ENCODE data around the gene MTM1. TPM values are rescaled to one million over a fixed set of nuclear protein-coding genes. Genes with fewer than 3 reads are reported as not detected.

MTM1 gene
- total and polyA plus RNA-seq, 8 donors: 1.1 to 10.2 (median 4.2) TPM

GRCh38 chrX:150605603-150606002 is 37.2 kb downstream of the MTM1 start:
- Histone ChIP-seq H3K9me3 (no peaks in the 10 kb centered on the region), H3K27me3 (no peaks in the 10 kb centered on the region), H3K4me3 (no peak overlapping the region), H3K36me3 (no peaks in the 10 kb centered on the region), H3K27ac (no peak overlapping the region), H3K4me1 (no peaks in the 10 kb centered on the region)
- no peak for ATAC-seq
- DNase-seq: no peak
- TF ChIP-seq, protein P1, sequence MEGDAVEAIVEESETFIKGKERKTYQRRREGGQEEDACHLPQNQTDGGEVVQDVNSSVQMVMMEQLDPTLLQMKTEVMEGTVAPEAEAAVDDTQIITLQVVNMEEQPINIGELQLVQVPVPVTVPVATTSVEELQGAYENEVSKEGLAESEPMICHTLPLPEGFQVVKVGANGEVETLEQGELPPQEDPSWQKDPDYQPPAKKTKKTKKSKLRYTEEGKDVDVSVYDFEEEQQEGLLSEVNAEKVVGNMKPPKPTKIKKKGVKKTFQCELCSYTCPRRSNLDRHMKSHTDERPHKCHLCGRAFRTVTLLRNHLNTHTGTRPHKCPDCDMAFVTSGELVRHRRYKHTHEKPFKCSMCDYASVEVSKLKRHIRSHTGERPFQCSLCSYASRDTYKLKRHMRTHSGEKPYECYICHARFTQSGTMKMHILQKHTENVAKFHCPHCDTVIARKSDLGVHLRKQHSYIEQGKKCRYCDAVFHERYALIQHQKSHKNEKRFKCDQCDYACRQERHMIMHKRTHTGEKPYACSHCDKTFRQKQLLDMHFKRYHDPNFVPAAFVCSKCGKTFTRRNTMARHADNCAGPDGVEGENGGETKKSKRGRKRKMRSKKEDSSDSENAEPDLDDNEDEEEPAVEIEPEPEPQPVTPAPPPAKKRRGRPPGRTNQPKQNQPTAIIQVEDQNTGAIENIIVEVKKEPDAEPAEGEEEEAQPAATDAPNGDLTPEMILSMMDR (IDR thresholded peaks at IDR 0.05): no peak
- FAIRE-seq: no peak
- 30 to 42% methylated on average over 2 of the region's 2 CpGs for WGBS, 2 donors
- intact Hi-C loops (cut with DNase I): no loop called here

GRCh38 chrX:150607201-150607600 is 38.8 kb downstream of the MTM1 start:
- FAIRE-seq (no peak), DNase-seq (no peak), ATAC-seq (peak in 1 of 4 donors; percentile 27)
- intact Hi-C loops (cut with DNase I): no loop called here
- H3K4me3 ChIP-seq: no peak overlapping the region
- H3K27ac ChIP-seq: no peak overlapping the region
- H3K4me1 ChIP-seq: no peaks in the 10 kb centered on the region
- H3K36me3 ChIP-seq: no peaks in the 10 kb centered on the region
- 82 to 92% methylated on average over 5 of the region's 5 CpGs for WGBS, 2 donors
- no peaks in the 10 kb centered on the region for H3K9me3 ChIP-seq
- H3K27me3 ChIP-seq: no peaks in the 10 kb centered on the region
- TF ChIP-seq, protein P1 (IDR thresholded peaks at IDR 0.05): no peak

- TF ChIP-seq, protein P1 (IDR thresholded peaks at IDR 0.05): no peak
- DNase-seq (no peak), ATAC-seq (no peak), FAIRE-seq (no peak)
- H3K4me1 ChIP-seq: no peaks in the 10 kb centered on the region
- H3K27ac ChIP-seq: no peak overlapping the region
- H3K36me3 ChIP-seq: no peaks in the 10 kb centered on the region
- no peaks in the 10 kb centered on the region for H3K9me3 ChIP-seq
- H3K27me3 ChIP-seq: no peaks in the 10 kb centered on the region
- intact Hi-C loops (cut with DNase I): no loop called here
- no peak overlapping the region for H3K4me3 ChIP-seq
These were observed 41.6 kb downstream of the MTM1 start for GRCh38 chrX:150610043-150610442.

DNA sequence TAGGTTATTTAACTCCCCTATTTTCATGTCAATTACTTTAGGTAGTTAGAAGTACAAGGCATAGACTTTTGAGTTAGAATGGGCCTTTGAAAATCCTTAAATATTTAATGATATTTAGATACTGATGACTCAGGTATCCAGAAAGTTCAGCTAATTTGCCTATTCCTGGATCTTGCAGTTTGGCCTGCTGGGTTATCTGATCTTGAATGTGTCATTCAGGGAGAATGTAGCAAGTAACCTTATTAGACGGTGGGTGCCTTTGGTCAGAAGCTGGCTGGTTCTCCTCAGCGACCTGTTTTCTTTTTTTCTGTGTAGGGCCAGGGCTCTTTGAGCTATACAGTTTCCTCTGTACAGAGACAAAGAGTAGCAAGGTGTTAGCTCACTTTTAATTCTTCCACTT is 42.0 kb downstream of the MTM1 start:
- Histone ChIP-seq H3K36me3 (no peaks in the 10 kb centered on the region), H3K27me3 (no peaks in the 10 kb centered on the region), H3K4me3 (no peak overlapping the region), H3K27ac (no peak overlapping the region), H3K9me3 (no peaks in the 10 kb centered on the region), H3K4me1 (no peaks in the 10 kb centered on the region)
- 70 to 73% methylated on average over 2 of the region's 2 CpGs for whole genome bisulfite sequencing, 2 donors
- intact Hi-C loops (cut with DNase I): no loop called here
- ATAC-seq (no peak), DNase-seq (no peak), FAIRE-seq (no peak)
- TF ChIP-seq, protein P1 (IDR thresholded peaks at IDR 0.05): no peak

DNA sequence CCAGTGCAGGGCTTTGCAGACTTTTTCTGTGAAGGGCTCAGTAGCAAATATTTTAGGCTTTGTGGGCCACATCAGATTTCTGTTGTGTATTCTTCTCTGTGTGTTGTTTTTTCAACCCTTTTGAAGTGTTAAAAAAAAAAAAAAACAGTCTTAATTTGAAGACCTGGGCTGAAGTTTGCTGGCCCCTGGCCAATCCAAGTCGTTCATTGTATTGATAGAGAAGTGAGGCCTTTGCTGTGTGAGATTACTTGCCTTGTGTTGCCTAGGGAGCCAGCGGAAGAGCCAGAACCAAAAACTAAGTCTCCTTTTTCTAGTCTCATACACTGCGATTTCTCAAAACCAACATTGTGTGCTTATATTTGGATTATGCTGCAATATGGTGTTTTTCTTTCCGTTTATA is 46.9 kb downstream of the MTM1 start:
- WGBS, 2 donors: 70 to 78% methylated on average over 4 of the region's 4 CpGs

More for the DNA sequence above, 46.9 kb downstream of the MTM1 start:
- ATAC-seq (no peak), FAIRE-seq (no peak), DNase-seq (no peak)
- intact Hi-C loops (cut with DNase I): no loop called here
- H3K27me3 ChIP-seq: no peaks in the 10 kb centered on the region
- no peaks in the 10 kb centered on the region for H3K36me3 ChIP-seq
- TF ChIP-seq, protein P1 (IDR thresholded peaks at IDR 0.05): no peak
- no peaks in the 10 kb centered on the region for H3K9me3 ChIP-seq
- no peak overlapping the region for H3K4me3 ChIP-seq
- no peaks in the 10 kb centered on the region for H3K4me1 ChIP-seq
- no peak overlapping the region for H3K27ac ChIP-seq
